ENCODE results near the gene ADTRP.

Gene ADTRP

GRCh38 chr6:11727998-11728961, 50.3 kb downstream of the ADTRP start:
- no peak overlapping the region for H3K4me3 ChIP-seq (ENCODE audit: low read depth, low read length)

GRCh38 chr6:11727346-11727997, 51.1 kb downstream of the ADTRP start:
- no peak overlapping the region for H3K4me3 ChIP-seq (ENCODE audit: low read depth, low read length)

- H3K4me3 ChIP-seq (ENCODE audit: low read depth, low read length): no peak overlapping the region
Measured at GRCh38 chr6:11724286-11724685, 54.3 kb downstream of the ADTRP start.

GRCh38 chr6:11722805-11723631, 55.6 kb downstream of the ADTRP start:
- H3K4me3 ChIP-seq (ENCODE audit: low read depth, low read length): no peak overlapping the region

- H3K4me3 ChIP-seq (ENCODE audit: low read depth, low read length): no peak overlapping the region
Measured at GRCh38 chr6:11722220-11722619, 56.4 kb downstream of the ADTRP start.

GRCh38 chr6:11718463-11718862, 60.1 kb downstream of the ADTRP start:
- no peak overlapping the region for H3K4me3 ChIP-seq (ENCODE audit: low read depth, low read length)

GRCh38 chr6:11718031-11718430, 60.6 kb downstream of the ADTRP start:
- no peak overlapping the region for H3K4me3 ChIP-seq (ENCODE audit: low read depth, low read length)

- H3K4me3 ChIP-seq (ENCODE audit: low read depth, low read length): no peak overlapping the region
Measured at GRCh38 chr6:11714798-11715285, 63.8 kb downstream of the ADTRP start.

GRCh38 chr6:11714116-11714797, 64.3 kb downstream of the ADTRP start:
- H3K4me3 ChIP-seq (ENCODE audit: low read depth, low read length): no peak overlapping the region

GRCh38 chr6:11712760-11713159, 65.8 kb downstream of the ADTRP start:
- no peak overlapping the region for H3K4me3 ChIP-seq (ENCODE audit: low read depth, low read length)

- H3K4me3 ChIP-seq (ENCODE audit: low read depth, low read length): no peak overlapping the region
Measured at GRCh38 chr6:11711984-11712711, 66.5 kb downstream of the ADTRP start.

GRCh38 chr6:11711003-11711983, 67.3 kb downstream of the ADTRP start:
- no peak overlapping the region for H3K4me3 ChIP-seq (ENCODE audit: low read depth, low read length)

- no peak overlapping the region for H3K4me3 ChIP-seq (ENCODE audit: low read depth, low read length)
Measured at GRCh38 chr6:11710311-11710761, 68.3 kb downstream of the ADTRP start.

- H3K4me3 ChIP-seq (ENCODE audit: low read depth, low read length): no peak overlapping the region
Measured at GRCh38 chr6:11706171-11706570, 72.4 kb downstream of the ADTRP start.

- no peak overlapping the region for H3K4me3 ChIP-seq (ENCODE audit: low read depth, low read length)
Measured at GRCh38 chr6:11705483-11705882, 73.1 kb downstream of the ADTRP start.

GRCh38 chr6:11705069-11705468, 73.5 kb downstream of the ADTRP start:
- H3K4me3 ChIP-seq (ENCODE audit: low read depth, low read length): no peak overlapping the region

GRCh38 chr6:11703725-11704124, 74.9 kb downstream of the ADTRP start:
- no peak overlapping the region for H3K4me3 ChIP-seq (ENCODE audit: low read depth, low read length)

GRCh38 chr6:11702500-11703130, 76.0 kb downstream of the ADTRP start:
- no peak overlapping the region for H3K4me3 ChIP-seq (ENCODE audit: low read depth, low read length)

Measured in iPS-11a (cell line).